Measurements from ENCODE around the gene SEMA3A.
"Not testable (repeated sequence)": the region's sequence is repeated elsewhere in the genome, so short reads cannot be mapped to it uniquely, and the experiment has no call there.

Gene SEMA3A

GRCh38 chr7:84057576-84057975, 137.0 kb downstream of the SEMA3A start:
- no peak for DNase-seq

GRCh38 chr7:84055904-84056605, 138.5 kb downstream of the SEMA3A start:
- no peak for DNase-seq

- DNase-seq = not testable (repeated sequence)
These were observed 139.4 kb downstream of the SEMA3A start for GRCh38 chr7:84055199-84055598.

- DNase-seq = no peak
These were observed 145.3 kb downstream of the SEMA3A start for GRCh38 chr7:84049071-84049836.

- no peak for DNase-seq
These were observed 147.5 kb downstream of the SEMA3A start for GRCh38 chr7:84047085-84047484.

GRCh38 chr7:84044834-84045233, 149.8 kb downstream of the SEMA3A start:
- DNase-seq = no peak

GRCh38 chr7:84043661-84044191, 150.9 kb downstream of the SEMA3A start:
- no peak for DNase-seq

- DNase-seq = no peak
These were observed 152.5 kb downstream of the SEMA3A start for GRCh38 chr7:84042110-84042539.

- no peak for DNase-seq
These were observed 152.9 kb downstream of the SEMA3A start for GRCh38 chr7:84041649-84042048.

- peak; percentile 66 for DNase-seq
These were observed 154.2 kb downstream of the SEMA3A start for GRCh38 chr7:84040355-84040754.

- DNase-seq = no peak
These were observed 155.2 kb downstream of the SEMA3A start for GRCh38 chr7:84039432-84039831.

- DNase-seq = no peak
These were observed 166.9 kb downstream of the SEMA3A start for GRCh38 chr7:84027678-84028077.

- DNase-seq = no peak
These were observed 169.2 kb downstream of the SEMA3A start for GRCh38 chr7:84025332-84025927.

GRCh38 chr7:84022684-84023308, 171.8 kb downstream of the SEMA3A start:
- peak; percentile 66 for DNase-seq

GRCh38 chr7:84022009-84022408, 172.6 kb downstream of the SEMA3A start:
- no peak for DNase-seq

GRCh38 chr7:84021292-84021908, 173.2 kb downstream of the SEMA3A start:
- DNase-seq = no peak

GRCh38 chr7:84017651-84018050, 176.9 kb downstream of the SEMA3A start:
- DNase-seq = no peak

GRCh38 chr7:84013616-84014240, 180.9 kb downstream of the SEMA3A start:
- no peak for DNase-seq

GRCh38 chr7:84009782-84010181, 184.8 kb downstream of the SEMA3A start:
- DNase-seq = no peak

- DNase-seq = no peak
These were observed 185.5 kb downstream of the SEMA3A start for GRCh38 chr7:84009051-84009450.

- DNase-seq = no peak
These were observed 191.4 kb downstream of the SEMA3A start for GRCh38 chr7:84003191-84003590.

- DNase-seq = no peak
These were observed 192.2 kb downstream of the SEMA3A start for GRCh38 chr7:84002348-84002747.

All from NCI-H510A treated with DMSO at 0.1 percent for 48 hours (cell line).